Tibial nerve (tissue), 4 donors: Measurements from ENCODE around the gene GPS1.

Experiments used
- EP300 ChIP-seq, 2 donors: sonication (generic); formaldehyde crosslinking; IDR thresholded peaks; one replicate each; pipeline ENCODE4 v1.6.1; 2017; ENCODE audit warnings: antibody characterized with exemption in 2 of 2, mild to moderate bottlenecking in 1 of 2
- POLR2A ChIP-seq, 2 donors: fragments of 450-650 bp; IDR thresholded peaks; one replicate each; pipeline ENCODE4 v1.6.1; 2017; ENCODE audit warnings: antibody characterized with exemption in 2 of 2, mild to moderate bottlenecking in 2 of 2, moderate library complexity in 2 of 2
- TF ChIP-seq, protein P1 (sequence below), 5 experiments: fragments of 200-600 bp in 3 of 5; fragments of 450-650 bp in 2 of 5; sonication (generic) in 3 of 5; IDR thresholded peaks; one replicate each; pipeline ENCODE4 v1.5.1; 2016 to 2019; ENCODE audit warnings: antibody characterized with exemption in 5 of 5, mild to moderate bottlenecking in 3 of 5, moderate library complexity in 2 of 5

DNA sequence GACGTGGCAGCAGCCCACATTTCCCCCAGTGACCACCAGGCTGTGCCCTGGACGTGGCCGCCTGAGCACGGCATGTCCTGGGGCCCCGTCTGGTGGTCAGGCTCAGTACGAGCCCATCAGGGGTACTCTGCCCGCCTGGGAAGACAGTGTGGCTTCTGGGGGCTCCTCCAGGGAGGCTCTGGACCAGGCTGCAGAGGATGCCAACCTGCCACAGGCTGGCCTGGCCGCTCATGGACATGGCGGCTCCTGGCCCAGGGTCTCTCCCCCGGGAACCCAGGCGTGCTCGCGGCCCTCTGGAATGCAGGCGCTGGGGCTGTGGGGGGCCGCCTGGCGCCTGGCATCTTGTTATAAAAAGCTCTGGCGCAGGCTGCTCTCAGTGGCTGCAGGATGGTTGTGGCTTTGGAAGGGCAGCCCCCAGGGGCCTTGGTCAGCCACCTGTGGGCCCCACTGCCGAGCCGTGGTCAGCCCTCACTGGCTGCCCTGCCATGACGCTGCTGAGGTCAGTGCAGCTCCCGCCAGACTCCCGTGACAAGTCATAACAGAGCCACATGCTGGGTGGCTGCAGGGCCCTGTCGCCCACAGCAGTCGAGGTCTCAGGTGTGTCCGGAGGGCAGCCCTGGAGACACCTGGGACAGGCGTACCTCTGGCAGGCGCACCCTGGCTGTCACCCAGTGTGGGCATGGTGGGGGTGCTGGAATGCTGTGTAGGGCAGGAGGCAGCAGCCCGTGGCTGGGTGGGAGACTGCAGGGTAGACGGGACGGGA lies 44.0 kb upstream of the GPS1 start:
- TF ChIP-seq, protein P1, sequence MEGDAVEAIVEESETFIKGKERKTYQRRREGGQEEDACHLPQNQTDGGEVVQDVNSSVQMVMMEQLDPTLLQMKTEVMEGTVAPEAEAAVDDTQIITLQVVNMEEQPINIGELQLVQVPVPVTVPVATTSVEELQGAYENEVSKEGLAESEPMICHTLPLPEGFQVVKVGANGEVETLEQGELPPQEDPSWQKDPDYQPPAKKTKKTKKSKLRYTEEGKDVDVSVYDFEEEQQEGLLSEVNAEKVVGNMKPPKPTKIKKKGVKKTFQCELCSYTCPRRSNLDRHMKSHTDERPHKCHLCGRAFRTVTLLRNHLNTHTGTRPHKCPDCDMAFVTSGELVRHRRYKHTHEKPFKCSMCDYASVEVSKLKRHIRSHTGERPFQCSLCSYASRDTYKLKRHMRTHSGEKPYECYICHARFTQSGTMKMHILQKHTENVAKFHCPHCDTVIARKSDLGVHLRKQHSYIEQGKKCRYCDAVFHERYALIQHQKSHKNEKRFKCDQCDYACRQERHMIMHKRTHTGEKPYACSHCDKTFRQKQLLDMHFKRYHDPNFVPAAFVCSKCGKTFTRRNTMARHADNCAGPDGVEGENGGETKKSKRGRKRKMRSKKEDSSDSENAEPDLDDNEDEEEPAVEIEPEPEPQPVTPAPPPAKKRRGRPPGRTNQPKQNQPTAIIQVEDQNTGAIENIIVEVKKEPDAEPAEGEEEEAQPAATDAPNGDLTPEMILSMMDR (IDR thresholded peaks at IDR 0.05) = no peak
- TF ChIP-seq POLR2A (IDR thresholded peaks at IDR 0.05) (no peak), EP300 (IDR thresholded peaks at IDR 0.05) (no peak)
